A549 (cell line): ENCODE measurements around the gene RNASE8. TPM values are rescaled to one million over a fixed set of nuclear protein-coding genes. Genes with fewer than 3 reads are reported as not detected.

ENCODE experiments used
- ATAC-seq, 2 experiments: fragments of 200-7000 bp in 1 of 2; fragments of >200 bp in 1 of 2; cut with Nextera tagmentation in 1 of 2; cut with Tn5 transposase in 1 of 2; 3 replicates each; pipeline versions ENCODE4 v1.8.0 to v1.9.1; 2018 to 2020; ENCODE audit warnings: mild to moderate bottlenecking in 1 of 2, moderate library complexity in 1 of 2
- CTCF ChIA-PET: fragments of 300-600 bp; sonication (Branson Sonifier 250); formaldehyde crosslinking; extraction: SDS; loops from one replicate; lab custom pipeline; 2021; ENCODE audit warnings: antibody characterized with exemption, inconsistent platforms; lab: Yijun Ruan, JAX
- POLR2A ChIA-PET: fragments of 350-600 bp; formaldehyde crosslinking; extraction: SDS; loops from one replicate; lab custom pipeline; 2021; ENCODE audit warnings: antibody characterized with exemption, inconsistent platforms; lab: Yijun Ruan, JAX
- DNase-seq, 2 experiments: peaks; one replicate each; pipeline versions ENCODE4 v3.0.0 to v3.0.0-alpha.2; 2011 to 2016; ENCODE audit warnings: low read depth in 1 of 2, low spot score in 1 of 2
- FAIRE-seq: peaks from 2 replicates; lab custom pipeline; 2011; peaks lifted over from hg19 to GRCh38; lab: Jason Lieb, UNC
- H3K27ac ChIP-seq, 2 experiments: fragments of >200 bp; sonication (Bioruptor Twin); formaldehyde crosslinking; 3 replicates each; pipeline ENCODE4 v1.5.1; 2016 to 2017
- H3K4me1 ChIP-seq: fragments of >200 bp; sonication (Bioruptor Twin); formaldehyde crosslinking; 3 replicates; pipeline ENCODE4 v1.6.1; 2016
- H3K4me2 ChIP-seq: fragments of >200 bp; sonication (Bioruptor Twin); formaldehyde crosslinking; 3 replicates; pipeline ENCODE4 v1.6.1; 2016
- H3K4me3 ChIP-seq: fragments of >200 bp; sonication (Bioruptor Twin); formaldehyde crosslinking; 3 replicates; pipeline ENCODE4 v1.5.1; 2016
- H3K9me3 ChIP-seq: fragments of >200 bp; sonication (Bioruptor Twin); formaldehyde crosslinking; 3 replicates; pipeline ENCODE4 v1.6.1; 2016
- ATOH8 ChIP-seq: fragments of 250-450 bp; sonication (Bioruptor Pico); IDR thresholded peaks from 2 replicates; pipeline ENCODE4 v1.5.0; 2020; ENCODE audit warnings: low read depth, mild to moderate bottlenecking, moderate library complexity
- BCL3 ChIP-seq: fragments of >200 bp; sonication (Bioruptor Twin); formaldehyde crosslinking; IDR thresholded peaks from 3 replicates; pipeline ENCODE4 v1.6.1; 2016
- BHLHE40 ChIP-seq: IDR thresholded peaks from 2 replicates; pipeline ENCODE4 v1.6.1; 2012; ENCODE audit warnings: low read depth, low read length, inconsistent platforms
- CHD2 ChIP-seq: fragments of 150-350 bp; IDR thresholded peaks from 2 replicates; pipeline ENCODE4 v1.6.1; 2014; ENCODE audit warnings: low read length; ENCODE audit not compliant: partially characterized antibody
- CTCF ChIP-seq: fragments of >200 bp; sonication (Bioruptor Twin); formaldehyde crosslinking; IDR thresholded peaks from 3 replicates; pipeline ENCODE4 v1.5.1; 2016
- EHMT2 ChIP-seq: fragments of 200-600 bp; sonication (generic); IDR thresholded peaks from 2 replicates; pipeline ENCODE4 v1.6.1; 2016; ENCODE audit warnings: antibody characterized with exemption, low read depth, mild to moderate bottlenecking, moderate library complexity
- ELK1 ChIP-seq: fragments of 150-350 bp; IDR thresholded peaks from 2 replicates; pipeline ENCODE4 v1.6.1; 2014; ENCODE audit warnings: low read depth, mild to moderate bottlenecking, low read length
- EP300 ChIP-seq, 2 experiments: fragments of >200 bp; sonication (Bioruptor Twin); formaldehyde crosslinking; IDR thresholded peaks; 2 replicates in 1 of 2; 3 replicates in 1 of 2; pipeline ENCODE4 v1.6.1; 2016 to 2017
- ESRRA ChIP-seq: fragments of 150-350 bp; IDR thresholded peaks from 2 replicates; pipeline ENCODE4 v1.6.1; 2014; ENCODE audit warnings: mild to moderate bottlenecking, low read length, borderline replicate concordance
- GATA3 ChIP-seq: IDR thresholded peaks from 2 replicates; pipeline ENCODE4 v1.6.1; 2012; ENCODE audit warnings: borderline replicate concordance
- HEYL ChIP-seq: fragments of 250-450 bp; sonication (Bioruptor Pico); IDR thresholded peaks from 2 replicates; pipeline ENCODE4 v1.8.0; 2021; ENCODE audit warnings: mild to moderate bottlenecking, moderate library complexity
- HOXA7 ChIP-seq: fragments of 250-450 bp; sonication (Bioruptor Pico); IDR thresholded peaks from 2 replicates; pipeline ENCODE4 v1.5.0; 2020; ENCODE audit warnings: mild to moderate bottlenecking, moderate library complexity
- JUN ChIP-seq, 2 experiments: fragments of >200 bp; sonication (Bioruptor Twin); formaldehyde crosslinking; IDR thresholded peaks; 2 replicates in 1 of 2; 3 replicates in 1 of 2; pipeline ENCODE4 v1.6.1; 2016 to 2017
- JUNB ChIP-seq: fragments of >200 bp; sonication (Bioruptor Twin); formaldehyde crosslinking; IDR thresholded peaks from 2 replicates; pipeline ENCODE4 v1.6.1; 2016
- KDM1A ChIP-seq: fragments of 200-600 bp; sonication (generic); IDR thresholded peaks from 2 replicates; pipeline ENCODE4 v1.6.1; 2016; ENCODE audit warnings: low read depth, mild to moderate bottlenecking
- KDM5A ChIP-seq: fragments of 200-600 bp; sonication (generic); IDR thresholded peaks from 2 replicates; pipeline ENCODE4 v1.6.1; 2016; ENCODE audit warnings: antibody characterized with exemption, mild to moderate bottlenecking
- NPAS2 ChIP-seq: fragments of 250-450 bp; sonication (Bioruptor Pico); IDR thresholded peaks from 2 replicates; pipeline ENCODE4 v1.8.0; 2022; ENCODE audit warnings: mild to moderate bottlenecking, moderate library complexity, borderline replicate concordance
- PBX3 ChIP-seq: IDR thresholded peaks from 2 replicates; pipeline ENCODE4 v1.6.1; 2012
- POLR2A ChIP-seq: IDR thresholded peaks from 2 replicates; pipeline ENCODE4 v1.6.1; 2012; ENCODE audit warnings: mild to moderate bottlenecking, low read length
- RNF2 ChIP-seq: fragments of 200-600 bp; sonication (generic); IDR thresholded peaks from 2 replicates; pipeline ENCODE4 v1.6.1; 2016; ENCODE audit warnings: low read depth, mild to moderate bottlenecking, antibody characterized with exemption, moderate library complexity, borderline replicate concordance
- SMC3 ChIP-seq: fragments of >200 bp; sonication (Bioruptor Twin); formaldehyde crosslinking; IDR thresholded peaks from 3 replicates; pipeline ENCODE4 v1.6.1; 2018; ENCODE audit warnings: inconsistent platforms
- SREBF2 ChIP-seq: fragments of 450-650 bp; IDR thresholded peaks from 2 replicates; pipeline ENCODE4 v1.6.1; 2014; ENCODE audit warnings: mild to moderate bottlenecking, moderate library complexity
- TFCP2L1 ChIP-seq: fragments of 250-450 bp; sonication (Bioruptor Pico); IDR thresholded peaks from 2 replicates; pipeline ENCODE4 v1.5.0; 2021; ENCODE audit warnings: mild to moderate bottlenecking
- USF2 ChIP-seq: fragments of 450-650 bp; IDR thresholded peaks from 2 replicates; pipeline ENCODE4 v1.6.1; 2014; ENCODE audit warnings: antibody characterized with exemption
- ZC3H11A ChIP-seq: fragments of 450-650 bp; IDR thresholded peaks from 2 replicates; pipeline ENCODE4 v1.6.1; 2014; ENCODE audit warnings: antibody characterized with exemption, mild to moderate bottlenecking
- ZFP36 ChIP-seq: fragments of 450-650 bp; IDR thresholded peaks from 2 replicates; pipeline ENCODE4 v1.6.1; 2014; ENCODE audit warnings: borderline replicate concordance; ENCODE audit not compliant: partially characterized antibody
- WGBS: methylation state at CpG from one replicate; pipeline ENCODE4 v1.1.6; 2017; ENCODE audit errors: missing lambda C conversion rate; 5-methylcytosine and 5-hydroxymethylcytosine counted together
- polyA plus RNA-seq, 4 experiments: library from polyadenylated mRNA; depleted of rRNA in 3 of 4; stranded (reverse); fragments of >200 nt; fragmentation: RNase III in 1 of 4; extraction: RNeasy Plus Mini Kit Qiagen cat#74134 plus additional on column Dnase treatment in 1 of 4; gene quantifications; 2 replicates in 3 of 4; 3 replicates in 1 of 4; pipeline ENCODE4 v1.2.3, GENCODE V29; 2011 to 2017

RNASE8 gene
- polyA plus RNA-seq, 2 of the 4 experiments (the other 2 are of a cell fraction), result not detected

GRCh38 chr14:21061347-21061668 is 3.7 kb downstream of the RNASE8 start:
- DNase-seq, result no peak
- Histone ChIP-seq H3K4me1 (peaks cover 22% of the 10 kb centered on the region), H3K9me3 (no peaks in the 10 kb centered on the region), H3K27ac (no peak overlapping the region), H3K4me2 (no peak overlapping the region), H3K4me3 (no peak overlapping the region)
- POLR2A ChIA-PET, result no interaction called here
- 73% methylated on average over 3 of the region's 3 CpGs for WGBS
- FAIRE-seq, result no peak
- ATAC-seq, result no peak
- CTCF ChIA-PET, result interaction anchor here (1.4 to 9.5 kb wide), 6 partner anchors 21 to 91 kb away, joined by 5 to 251 read pairs (median 12); partner anchors contain the start of gene TMEM253
- TF ChIP-seq ELK1 (no peak), EP300 (IDR thresholded peaks at IDR 0.05) (no peak), HOXA7 (CRISPR knock-in tag) (no peak), ESRRA (no peak), TFCP2L1 (CRISPR knock-in tag) (no peak), BCL3 (no peak), EHMT2 (no peak), CTCF (no peak), POLR2A (no peak), NPAS2 (CRISPR knock-in tag) (no peak), JUNB (no peak), HEYL (CRISPR knock-in tag) (no peak), PBX3 (no peak), ATOH8 (CRISPR knock-in tag) (no peak), SREBF2 (no peak), JUN (IDR thresholded peaks at IDR 0.05) (no peak), USF2 (no peak), ZC3H11A (no peak), CHD2 (no peak)

GRCh38 chr14:21063479-21063878 is 5.9 kb downstream of the RNASE8 start:
- no peak for FAIRE-seq
- peak; percentile 37 to 62; a peak in 3 of 6 replicates for ATAC-seq
- H3K4me1 ChIP-seq, result peaks cover 23% of the 10 kb centered on the region
- no peaks in the 10 kb centered on the region for H3K9me3 ChIP-seq
- POLR2A ChIA-PET, result no interaction called here
- H3K27ac ChIP-seq, result peak overlapping the region; percentile 22 to 52; a peak in 3 of 6 replicates
- no peak for DNase-seq
- no peak overlapping the region for H3K4me3 ChIP-seq
- CTCF ChIA-PET, result interaction anchor here (0.7 to 9.5 kb wide), 6 partner anchors 27 to 73 kb away, joined by 3 to 251 read pairs (median 9); partner anchors contain the start of gene TMEM253
- WGBS, result 23% methylated on average over 3 of the region's 3 CpGs
- peak overlapping the region; percentile 64 for H3K4me2 ChIP-seq
- no peak for TF ChIP-seq BHLHE40
- no peak for TF ChIP-seq SREBF2
- no peak for TF ChIP-seq SMC3
- no peak for TF ChIP-seq GATA3
- TF ChIP-seq NPAS2 (CRISPR knock-in tag), result no peak
- no peak for TF ChIP-seq KDM1A
- TF ChIP-seq ZFP36, result no peak
- TF ChIP-seq KDM5A, result no peak
- no peak for TF ChIP-seq RNF2
- TF ChIP-seq POLR2A, result no peak
